NCI-H1436 treated with DMSO at 0.1 percent for 48 hours (cell line): Measurements from ENCODE around the gene SDK2.
"Not testable (repeated sequence)": the region's sequence is repeated elsewhere in the genome, so short reads cannot be mapped to it uniquely, and the experiment has no call there.

ENCODE experiments used
- DNase-seq: peaks from one replicate; lab custom pipeline; 2025; lab: John Stamatoyannopoulos, UW

The SDK2 gene

DNA sequence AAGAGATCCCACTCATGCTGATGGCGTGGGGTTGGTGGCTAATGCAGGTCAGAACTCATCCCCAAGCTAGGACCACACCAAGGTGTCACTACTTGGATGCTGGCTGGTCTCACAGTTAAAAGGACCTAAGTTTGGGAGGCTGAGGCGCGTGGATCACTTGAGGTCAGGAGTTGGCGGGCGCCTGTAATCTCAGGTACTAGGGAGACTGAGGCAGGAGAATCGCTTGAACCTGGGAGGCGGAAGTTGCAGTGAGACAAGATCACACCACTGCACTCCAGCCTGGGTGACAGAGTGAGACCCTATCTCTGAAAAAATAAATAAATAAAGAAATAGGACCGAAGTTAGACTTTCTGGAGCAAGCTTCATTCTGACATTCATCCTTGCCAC, 325.8 kb downstream of the SDK2 start:
- DNase-seq, result no peak

DNA sequence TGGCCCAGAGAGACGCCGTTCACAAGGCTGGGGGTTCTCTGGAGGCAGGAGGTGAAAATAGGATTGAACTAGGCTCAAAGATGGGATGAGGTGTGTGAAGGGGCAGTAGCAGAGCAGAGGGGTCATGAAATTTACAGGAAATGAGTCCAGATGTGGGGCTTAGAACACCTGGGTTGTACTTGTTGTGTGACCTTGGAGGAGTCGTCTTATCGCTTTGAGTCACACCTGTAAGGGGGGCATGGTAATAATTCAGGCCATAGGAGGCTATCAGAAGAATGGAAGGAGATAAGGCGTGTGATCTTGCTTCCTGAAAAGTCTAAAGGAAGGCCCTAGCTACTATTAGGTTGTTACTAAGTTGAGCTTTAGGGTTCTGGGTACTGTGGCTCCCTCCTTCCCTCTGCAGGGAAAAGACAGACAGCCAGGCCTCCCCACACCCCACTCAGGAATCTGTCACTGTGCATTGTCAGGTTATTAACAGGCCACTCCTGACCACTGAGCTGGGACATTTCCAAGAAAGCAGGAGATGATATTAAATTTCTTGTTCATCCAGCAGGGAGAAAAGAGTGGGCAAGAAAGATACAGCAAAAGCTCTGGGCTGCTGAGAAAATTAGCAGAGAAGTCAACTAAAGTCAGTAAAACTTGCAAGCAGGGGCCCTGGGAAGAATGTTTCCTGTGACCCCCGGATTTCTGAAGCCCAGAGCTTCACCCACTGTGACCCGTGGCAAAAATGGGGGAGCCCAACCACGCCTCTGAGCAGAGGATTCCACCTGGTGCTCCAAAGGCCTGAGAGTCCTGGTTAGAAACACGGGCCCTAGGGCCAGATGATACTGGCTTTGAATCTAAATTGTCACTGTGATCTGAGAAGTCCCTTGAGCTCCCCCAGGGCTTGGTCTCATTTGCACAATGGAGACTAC, 326.5 kb downstream of the SDK2 start:
- no peak for DNase-seq

DNA sequence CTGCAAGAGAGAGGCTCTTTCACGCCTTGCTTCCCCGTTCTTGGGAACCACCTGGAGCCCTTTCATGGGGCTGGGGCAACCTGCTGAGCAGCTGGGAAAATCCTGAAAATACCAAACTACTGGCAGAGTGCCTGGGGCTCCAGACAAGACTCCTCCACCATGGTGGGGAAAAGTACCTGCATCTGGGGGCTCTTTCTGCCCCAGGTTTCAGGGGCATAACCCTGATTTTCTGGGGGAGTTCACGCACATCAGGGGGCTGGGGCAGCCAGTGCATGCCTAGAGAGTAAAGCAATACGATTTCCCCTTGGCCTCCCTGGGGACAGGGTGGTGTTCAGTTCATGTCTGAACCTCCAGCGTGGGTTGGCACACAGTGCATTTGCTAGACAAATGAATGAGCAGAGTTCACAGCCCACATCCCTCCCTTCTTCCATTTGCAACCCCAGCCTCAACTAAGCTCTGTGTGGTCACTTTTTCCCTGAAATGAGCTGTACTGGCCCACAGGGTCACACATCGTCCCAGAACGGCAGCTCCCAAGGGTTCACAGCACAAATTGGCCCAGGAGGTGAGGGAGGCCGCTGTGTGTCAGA, 327.2 kb downstream of the SDK2 start:
- no peak for DNase-seq

DNA sequence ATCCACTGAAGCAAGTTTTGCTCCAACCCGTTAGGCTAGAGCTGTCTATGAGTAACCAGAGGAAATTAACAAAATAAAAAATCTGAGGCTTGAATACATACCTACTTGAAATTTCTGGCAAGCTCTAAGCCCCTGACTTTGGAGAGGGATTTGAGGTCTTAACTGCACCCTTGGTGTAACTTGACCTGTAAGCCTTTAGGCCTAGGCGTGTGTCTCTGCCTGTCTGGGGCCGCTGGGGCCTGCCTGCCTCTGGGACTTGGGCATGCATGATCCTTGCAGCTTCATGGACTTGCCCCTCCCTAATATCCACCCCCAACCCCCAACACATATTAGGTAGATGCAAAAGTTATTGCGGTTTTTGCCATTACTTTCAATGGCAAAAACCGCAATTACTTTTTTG, 328.8 kb downstream of the SDK2 start:
- DNase-seq, result no peak

DNA sequence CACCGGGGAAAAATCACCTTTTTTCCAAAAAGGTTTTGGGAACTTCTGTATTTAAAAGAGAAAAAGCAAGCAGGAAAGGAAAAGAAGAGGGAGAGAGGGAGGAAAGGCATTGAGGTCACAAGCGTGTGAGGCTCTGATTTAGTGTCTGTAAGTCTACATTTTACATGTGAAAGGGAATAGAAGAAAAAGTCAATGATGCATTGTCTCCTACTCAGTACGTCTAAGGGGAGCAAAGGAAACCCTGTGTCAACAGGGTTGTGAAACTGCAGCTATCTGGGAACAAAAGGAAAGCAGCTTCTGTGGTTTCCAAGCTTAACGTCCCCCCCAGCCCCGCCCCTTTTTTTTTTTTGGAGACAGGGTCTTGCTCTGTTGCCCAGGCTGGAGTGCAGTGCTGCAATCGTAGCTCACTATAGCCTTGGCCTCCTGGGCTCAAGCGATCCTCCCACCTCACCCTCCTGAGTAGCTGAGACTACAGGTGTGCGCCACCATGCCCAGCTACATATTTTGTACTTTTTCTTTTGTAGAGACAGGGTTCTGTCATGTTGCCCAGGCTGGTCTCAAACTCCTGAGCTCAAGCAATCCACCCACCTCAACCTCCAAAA, 330.6 kb downstream of the SDK2 start:
- DNase-seq, result no peak

DNA sequence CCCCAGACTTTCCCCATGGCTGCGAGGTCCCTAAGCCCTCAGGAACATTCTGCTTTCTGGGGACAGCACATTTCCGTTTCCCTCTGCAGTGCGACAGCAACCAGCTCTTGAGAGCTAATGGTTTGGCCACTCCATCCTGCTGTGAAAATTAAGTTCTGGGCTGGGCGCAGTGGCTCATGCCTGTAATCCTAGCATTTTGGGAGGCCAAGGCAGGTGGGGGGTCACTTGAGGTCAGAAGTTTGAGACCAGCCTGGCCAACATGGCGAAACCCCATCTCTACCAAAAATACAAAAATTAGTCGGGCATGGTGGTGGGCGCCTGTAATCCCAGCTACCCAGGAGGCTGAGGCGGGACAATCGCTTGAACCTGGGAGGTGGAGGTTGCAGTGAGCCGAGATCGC, 331.4 kb downstream of the SDK2 start:
- DNase-seq, result not testable (repeated sequence)

DNA sequence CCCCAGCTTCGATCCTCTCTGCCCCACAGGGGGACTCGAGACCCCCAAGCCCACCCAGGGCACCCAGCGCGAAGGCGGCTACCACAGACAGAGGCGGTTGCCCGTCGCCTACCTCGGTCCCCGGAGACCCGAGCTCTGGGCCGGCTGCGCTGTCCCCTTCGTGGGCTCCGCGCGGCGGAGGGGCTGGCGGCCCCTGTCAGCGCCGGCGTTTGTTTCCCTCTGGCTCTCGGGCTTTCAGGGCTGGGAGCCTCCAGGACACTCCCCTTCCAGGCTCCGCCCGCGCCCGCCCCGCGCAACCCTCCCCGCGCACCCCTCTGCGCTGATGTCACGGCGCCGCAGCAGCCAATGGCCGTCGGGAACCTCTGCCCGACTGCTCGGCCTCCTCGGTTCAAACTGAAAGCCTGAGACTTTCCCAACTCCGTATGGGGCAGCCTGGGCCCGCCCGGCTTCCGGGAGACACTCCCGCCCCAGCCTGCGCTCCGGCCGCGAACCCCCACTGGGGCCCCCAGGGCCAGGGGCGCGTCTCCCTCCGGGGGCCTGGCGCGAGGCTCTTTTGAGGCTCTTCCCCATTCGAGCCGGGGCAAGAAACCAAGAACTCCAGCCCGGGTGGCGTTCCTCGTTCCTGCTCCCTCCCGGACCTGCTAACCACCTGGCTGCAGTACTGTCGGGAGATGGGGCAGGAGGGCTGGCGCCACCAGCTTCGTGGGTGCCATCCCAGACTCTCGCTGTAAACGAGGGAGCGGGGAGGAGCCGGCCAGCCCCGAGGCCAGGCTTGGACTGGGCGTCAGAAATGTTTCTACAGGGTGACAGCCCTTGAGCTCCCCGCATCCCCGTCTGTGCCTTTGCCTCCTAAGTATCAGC, 332.2 kb downstream of the SDK2 start, which contains the start of gene CDC42EP4:
Gene CDC42EP4, minus strand, starts transcription at position 221 of the 861 bp plus-strand sequence. CDS start 25,501 bp downstream, outside the sequence.
- DNase-seq, result peak; percentile 89

DNA sequence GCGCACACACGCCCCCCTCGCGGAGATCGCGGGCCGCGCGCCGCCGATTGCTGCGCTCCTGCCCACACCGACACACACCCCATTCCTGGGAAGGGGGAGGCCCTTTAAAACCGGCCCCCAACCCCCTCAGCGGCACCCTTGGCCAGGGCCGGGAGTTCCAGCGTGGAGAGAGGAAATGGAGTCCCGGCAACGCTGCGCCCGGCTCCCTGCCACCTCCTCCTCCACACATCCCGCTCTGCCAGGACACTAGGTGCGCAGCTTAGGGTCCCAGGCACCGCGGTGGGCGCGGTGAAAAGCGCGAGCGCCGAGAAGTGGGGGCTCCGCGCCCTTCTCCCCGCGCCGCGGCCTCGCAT, 332.8 kb downstream of the SDK2 start:
- DNase-seq, result no peak

DNA sequence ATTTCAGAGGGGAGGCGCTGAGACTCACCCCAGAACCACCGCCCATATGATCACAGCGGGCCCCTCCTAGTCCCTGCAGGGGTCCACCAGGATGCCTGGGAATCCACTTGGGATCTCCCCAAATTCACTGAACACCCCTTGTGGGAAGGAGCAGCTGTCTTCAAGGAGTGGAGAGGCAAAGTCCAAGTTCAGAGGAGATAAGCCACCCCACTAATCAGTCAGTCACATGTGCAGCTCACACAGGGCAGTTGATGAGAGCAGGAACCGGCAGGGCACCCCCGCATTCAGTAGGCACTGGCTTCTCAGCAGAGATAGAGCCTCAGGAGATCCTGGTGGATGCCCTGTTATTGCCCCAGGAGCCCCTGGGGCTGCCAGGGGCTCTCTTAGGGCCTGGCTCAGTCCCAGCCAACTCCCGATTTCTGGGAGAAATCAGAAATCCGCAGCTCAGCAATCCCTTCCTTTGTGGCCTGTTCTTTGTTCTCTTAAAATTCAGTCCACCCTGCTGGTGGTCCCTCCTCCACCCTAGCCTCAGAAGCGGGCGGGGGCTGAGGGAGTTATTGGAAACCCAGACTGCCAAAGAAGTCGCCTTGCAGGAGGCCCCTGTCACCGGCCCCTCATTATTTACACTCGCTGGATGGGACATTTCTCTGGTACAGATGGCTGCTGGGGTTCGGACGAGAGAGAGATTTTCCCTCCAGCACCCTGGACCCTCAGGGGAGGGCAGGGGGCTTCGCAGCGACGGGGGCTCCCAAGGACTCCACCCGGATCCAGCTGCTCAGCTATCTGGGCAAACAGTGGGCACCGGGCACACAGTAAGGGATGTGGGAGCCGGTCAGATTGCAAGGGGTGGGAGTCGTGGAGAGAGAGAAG, 334.3 kb downstream of the SDK2 start:
- DNase-seq, result no peak

DNA sequence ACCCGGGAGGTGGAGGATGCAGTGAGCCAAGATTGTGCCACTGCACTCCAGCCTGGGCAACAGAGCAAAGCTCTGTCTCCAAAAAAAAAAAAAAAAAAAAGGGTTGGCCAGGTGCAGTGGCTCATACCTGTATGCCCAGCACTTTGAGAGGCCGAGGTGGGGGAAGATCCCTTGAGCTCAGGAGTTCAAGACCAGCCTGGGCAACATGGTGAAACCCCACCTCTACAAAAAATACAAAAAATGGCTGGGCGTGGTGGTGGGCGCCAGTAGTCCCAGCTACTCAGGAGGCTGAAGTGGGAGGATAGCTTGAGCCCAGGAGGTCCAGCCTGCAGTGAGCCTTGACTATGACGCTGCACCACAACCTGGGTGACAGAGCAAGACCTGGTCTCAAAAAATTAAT, 335.3 kb downstream of the SDK2 start:
- not testable (repeated sequence) for DNase-seq

DNA sequence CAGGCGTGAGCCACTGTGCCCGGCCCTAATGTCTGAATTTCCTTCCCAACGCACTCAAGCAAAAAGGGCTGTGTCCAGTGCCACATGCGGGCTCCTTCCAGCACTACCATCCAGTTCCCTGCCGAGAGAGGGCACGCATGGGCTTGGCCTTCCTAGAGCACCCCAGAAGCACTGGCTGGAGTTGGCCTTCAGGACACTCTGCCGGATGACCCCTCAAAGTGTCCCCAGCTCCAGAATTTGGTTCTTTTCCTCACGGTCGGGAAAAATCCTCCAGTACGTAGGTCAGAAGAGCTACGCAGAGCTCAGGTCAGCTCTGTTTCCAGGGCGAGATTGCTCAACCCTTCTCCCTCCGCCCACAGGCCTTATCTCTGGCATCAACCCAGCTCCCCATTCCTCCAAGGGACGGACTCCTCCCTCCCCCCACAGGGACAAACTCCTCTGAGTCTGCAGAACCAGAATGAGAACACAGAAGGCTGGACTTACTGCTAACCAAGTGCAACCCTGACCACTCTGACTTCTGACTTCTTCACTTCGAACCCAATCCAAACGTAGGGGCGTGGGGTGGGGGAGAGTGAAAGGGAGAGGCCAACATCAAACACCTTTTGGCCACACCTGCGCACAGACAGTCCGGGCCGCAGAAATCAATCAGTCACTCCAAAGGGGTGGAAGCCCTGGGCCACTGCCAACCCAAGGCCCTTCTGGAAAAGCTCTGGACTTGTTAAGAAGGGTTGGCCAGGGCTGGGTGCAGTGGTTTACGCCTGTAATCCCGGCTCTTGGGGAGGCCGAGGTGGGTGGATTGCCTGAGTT, 336.0 kb downstream of the SDK2 start:
- DNase-seq, result no peak

DNA sequence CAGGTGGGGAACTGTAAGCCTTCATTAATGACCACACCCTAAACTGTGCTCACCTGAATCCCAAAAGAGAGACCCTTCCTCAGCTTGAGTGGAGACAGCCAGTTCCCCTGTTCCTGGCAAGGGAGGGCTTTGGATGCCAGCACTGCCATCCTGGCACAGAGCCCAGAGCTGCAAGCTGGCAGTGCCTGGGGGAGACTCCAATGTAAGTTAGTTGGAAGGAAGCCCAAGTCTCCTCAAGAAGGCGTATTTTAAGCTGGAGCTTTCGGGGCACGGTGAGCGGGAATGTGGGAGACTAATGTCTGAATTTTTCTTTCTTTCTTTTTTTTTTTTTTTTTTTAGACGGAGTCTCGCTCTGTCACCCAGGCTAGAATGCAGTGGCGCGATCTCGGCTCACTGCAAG, 337.1 kb downstream of the SDK2 start:
- no peak for DNase-seq

DNA sequence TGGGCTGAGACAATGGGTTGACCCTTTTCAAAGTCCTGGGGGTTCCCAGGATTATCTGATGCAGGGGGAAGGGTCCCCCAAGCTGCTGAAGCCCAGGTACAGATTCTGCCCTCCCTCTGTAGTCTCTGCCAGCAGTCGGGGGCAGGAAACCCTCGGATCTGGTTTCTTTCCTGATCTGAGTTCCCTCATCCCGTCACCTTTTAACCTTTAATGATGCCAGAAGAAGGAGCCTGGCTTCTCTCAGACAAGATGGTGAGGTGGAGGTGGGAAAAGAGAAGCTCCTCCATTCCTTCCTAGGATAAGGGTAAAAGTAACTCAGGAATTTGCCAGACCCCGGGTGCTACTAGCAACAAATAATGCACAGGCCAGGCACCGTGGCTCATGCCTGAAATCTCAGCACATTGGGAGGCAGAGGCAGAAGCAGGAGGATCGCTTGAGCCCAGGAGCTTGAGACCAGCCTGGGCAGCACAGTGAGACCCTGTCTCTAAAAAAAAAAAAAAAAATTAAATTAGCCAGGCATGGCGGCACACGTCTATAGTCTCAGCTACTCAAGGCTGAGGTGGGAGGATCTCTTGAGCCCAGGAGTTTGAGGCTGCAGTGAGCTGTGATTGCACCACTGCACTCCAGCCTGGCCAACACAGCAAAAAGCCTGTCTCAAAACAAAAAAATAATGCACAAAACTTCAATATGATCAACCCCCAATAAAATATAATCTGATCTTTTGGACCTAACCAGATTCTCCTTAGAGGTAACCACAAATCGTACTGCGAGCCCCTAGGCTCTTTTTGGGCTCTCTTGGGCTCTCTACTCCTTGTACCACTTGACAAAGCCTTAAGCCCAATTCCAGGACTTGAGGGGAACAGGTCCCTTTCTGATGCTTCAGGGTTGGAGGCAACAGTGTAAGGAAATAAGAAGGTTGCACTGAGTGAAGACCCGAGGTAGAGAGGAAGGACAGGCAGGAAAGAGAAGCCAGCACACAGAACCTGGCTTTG, 338.1 kb downstream of the SDK2 start:
- no peak for DNase-seq

DNA sequence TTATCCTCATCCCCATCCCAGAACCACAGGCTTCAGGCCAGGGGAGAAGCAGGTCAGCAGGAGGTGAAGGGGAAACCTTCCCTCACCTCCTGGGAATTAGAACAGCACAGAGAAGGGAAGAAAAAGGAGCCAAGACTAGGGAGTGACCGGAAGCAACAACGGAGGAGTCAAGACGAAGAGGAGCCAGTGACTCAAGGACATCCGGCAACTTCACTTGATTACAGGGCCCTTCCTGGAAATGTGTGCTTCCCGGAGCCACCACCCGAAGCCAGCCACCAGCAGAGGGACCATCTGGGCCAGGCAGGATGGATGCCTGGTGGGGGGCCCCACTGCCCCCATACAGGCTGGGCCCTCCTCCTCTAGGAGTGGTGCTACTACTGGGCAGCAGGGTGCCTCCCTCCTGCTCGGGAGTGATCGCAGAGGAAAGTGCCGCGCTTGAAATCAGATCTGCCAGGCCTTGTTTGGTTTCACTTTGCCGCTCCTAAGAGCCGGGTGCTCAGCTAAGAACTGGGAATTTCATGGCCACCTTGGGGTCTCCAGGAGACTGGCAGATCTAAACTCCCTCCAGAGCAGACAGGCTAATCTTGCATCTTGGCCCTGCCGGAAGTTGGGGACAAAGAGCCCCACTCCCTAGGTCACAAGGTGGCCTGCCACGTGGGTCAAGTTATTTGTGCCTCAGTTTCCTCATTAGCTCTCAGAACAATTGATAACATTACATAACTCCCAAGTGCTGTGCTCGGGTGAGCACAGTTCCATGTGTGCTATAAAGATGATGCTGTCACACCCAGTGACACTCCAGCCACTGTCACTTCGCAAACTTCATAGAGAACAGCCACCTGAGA, 339.1 kb downstream of the SDK2 start:
- DNase-seq, result no peak

DNA sequence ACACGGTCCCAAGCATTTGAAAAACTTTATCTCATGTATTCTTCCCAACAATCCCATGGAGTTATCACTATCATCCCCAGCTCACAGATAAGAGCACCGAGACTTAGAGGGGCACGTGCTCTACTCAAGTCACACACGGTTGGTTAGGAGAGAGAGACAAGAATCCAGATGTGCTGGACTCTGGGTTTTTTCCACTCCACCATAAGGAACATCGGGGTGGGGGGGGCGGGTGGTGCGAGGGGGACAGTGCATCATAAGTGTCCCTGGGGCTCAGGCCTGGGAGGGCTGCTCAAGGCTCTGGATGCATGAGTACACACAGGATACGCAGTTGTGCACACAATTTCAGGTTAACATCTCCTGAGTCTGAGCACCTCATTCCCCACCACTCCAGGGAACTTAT, 339.8 kb downstream of the SDK2 start:
- no peak for DNase-seq

DNA sequence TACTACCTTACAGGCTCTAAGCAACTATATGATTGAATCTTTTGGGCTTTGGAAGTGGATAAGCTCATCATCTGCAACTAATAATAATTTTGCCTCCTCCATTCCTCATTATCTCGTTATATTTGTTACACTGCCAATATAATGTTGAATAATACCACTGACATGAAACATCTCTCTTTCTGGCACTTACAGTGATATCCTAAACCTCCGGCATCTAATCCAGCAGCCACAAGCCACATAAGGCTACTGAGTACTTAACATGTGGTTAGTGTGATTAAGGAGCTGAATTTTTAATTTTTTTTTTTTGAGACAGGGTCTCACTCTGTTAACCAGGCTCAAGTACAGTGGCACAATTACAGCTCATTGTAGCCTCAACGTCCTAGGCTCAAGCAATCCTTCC, 342.1 kb downstream of the SDK2 start:
- DNase-seq, result no peak

DNA sequence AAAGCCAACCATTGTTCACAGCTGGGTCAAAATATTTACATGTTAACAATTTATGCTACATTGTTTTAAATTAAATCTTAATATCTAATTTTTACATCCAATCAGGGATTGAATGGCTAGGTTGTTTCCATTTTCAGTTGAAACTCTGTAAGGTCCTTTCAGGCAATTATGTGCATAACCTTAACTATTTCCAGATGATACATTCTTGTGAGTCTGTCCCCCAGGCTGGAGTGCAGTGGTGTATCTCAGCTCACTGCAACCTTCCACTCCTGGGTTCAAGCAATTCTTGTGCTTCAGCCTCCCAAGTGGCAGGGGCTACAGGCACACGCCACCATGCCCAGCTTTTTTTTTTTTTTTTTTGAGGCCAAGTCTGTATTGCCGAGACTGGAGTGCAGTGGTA, 342.9 kb downstream of the SDK2 start:
- DNase-seq, result no peak

DNA sequence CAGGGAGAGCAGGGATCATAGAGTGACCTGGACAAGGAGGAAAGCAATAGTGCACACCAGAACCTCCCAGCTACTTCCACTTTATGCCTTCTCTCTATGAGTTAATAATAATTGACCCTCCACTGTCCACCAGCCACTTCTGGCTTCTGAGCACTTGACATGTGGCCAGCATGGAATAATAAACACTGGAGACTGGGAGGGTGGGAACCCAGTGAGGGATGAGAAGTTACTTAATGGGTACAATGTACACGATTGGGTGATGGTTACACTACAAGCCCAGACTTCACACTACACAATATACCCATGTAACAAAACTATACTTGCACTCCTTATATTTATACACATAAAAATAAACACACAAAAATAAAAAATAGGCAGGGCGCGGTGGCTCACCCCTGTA, 343.9 kb downstream of the SDK2 start:
- DNase-seq, result no peak
